Prostate gland (tissue), 2 donors: ENCODE data around the gene TUBB3. TPM values are rescaled to one million over a fixed set of nuclear protein-coding genes. Genes with fewer than 3 reads are reported as not detected.
A peak's percentile ranks its signal among the peaks of the same experiment; 100 is the strongest.

Experiments
- DNase-seq: peaks from one replicate; pipeline ENCODE4 v3.0.0-alpha.2; 2019; ENCODE audit warnings: low spot score
- H3K27ac ChIP-seq, 2 donors: fragments of 200-600 bp; sonication (generic); 2 replicates each; pipeline ENCODE4 v1.5.1; 2017 to 2019
- H3K27me3 ChIP-seq: fragments of 200-600 bp; sonication (generic); replicated peaks from 2 replicates; pipeline ENCODE4 v1.5.1; 2019; ENCODE audit not compliant: insufficient read depth
- H3K36me3 ChIP-seq, 2 donors: fragments of 200-600 bp; sonication (generic); 1 replicate in 1 of 2; 2 replicates in 1 of 2; pipeline versions ENCODE4 v1.5.1 to v1.8.1; 2017 to 2019
- H3K4me1 ChIP-seq: fragments of 200-600 bp; sonication (generic); replicated peaks from 2 replicates; pipeline ENCODE4 v1.5.1; 2019
- H3K4me3 ChIP-seq, 2 donors: fragments of 200-600 bp; sonication (generic); 2 replicates each; pipeline ENCODE4 v1.5.1; 2017 to 2019
- H3K9me3 ChIP-seq: fragments of 200-600 bp; sonication (generic); 2 replicates; pipeline ENCODE4 v1.5.1; 2017
- CTCF ChIP-seq, 4 experiments: fragments of 200-600 bp in 2 of 4; fragments of 450-650 bp in 2 of 4; sonication (generic) in 2 of 4; IDR thresholded peaks; 1 replicate in 3 of 4; 2 replicates in 1 of 4; pipeline ENCODE4 v1.5.1; 2016 to 2019; ENCODE audit warnings: antibody characterized with exemption in 4 of 4, mild to moderate bottlenecking in 2 of 4, moderate library complexity in 2 of 4
- POLR2A ChIP-seq: fragments of 450-650 bp; IDR thresholded peaks from one replicate; pipeline ENCODE4 v1.6.1; 2016; ENCODE audit warnings: antibody characterized with exemption, mild to moderate bottlenecking
- POLR2AphosphoS5 ChIP-seq: sonication (generic); formaldehyde crosslinking; IDR thresholded peaks from one replicate; pipeline ENCODE4 v1.6.1; 2017; ENCODE audit warnings: antibody characterized with exemption
- WGBS: methylation state at CpG from one replicate; pipeline ENCODE4 v1.1.5; 2018; 5-methylcytosine and 5-hydroxymethylcytosine counted together
- intact Hi-C: fragments of 100-400 bp; cut with DNase I; formaldehyde crosslinking; loops from one replicate; pipeline ENCODE4 v1.14.2; 2022
- total RNA-seq, 2 donors: library from RNA; depleted of rRNA; stranded (reverse); fragments of >200 nt; gene quantifications; one replicate each; pipeline ENCODE4 v1.1.0, GENCODE V29; 2016

The TUBB3 gene
- total RNA-seq, 2 donors from 2014 or later: 0.82 to 20.7 TPM

DNA sequence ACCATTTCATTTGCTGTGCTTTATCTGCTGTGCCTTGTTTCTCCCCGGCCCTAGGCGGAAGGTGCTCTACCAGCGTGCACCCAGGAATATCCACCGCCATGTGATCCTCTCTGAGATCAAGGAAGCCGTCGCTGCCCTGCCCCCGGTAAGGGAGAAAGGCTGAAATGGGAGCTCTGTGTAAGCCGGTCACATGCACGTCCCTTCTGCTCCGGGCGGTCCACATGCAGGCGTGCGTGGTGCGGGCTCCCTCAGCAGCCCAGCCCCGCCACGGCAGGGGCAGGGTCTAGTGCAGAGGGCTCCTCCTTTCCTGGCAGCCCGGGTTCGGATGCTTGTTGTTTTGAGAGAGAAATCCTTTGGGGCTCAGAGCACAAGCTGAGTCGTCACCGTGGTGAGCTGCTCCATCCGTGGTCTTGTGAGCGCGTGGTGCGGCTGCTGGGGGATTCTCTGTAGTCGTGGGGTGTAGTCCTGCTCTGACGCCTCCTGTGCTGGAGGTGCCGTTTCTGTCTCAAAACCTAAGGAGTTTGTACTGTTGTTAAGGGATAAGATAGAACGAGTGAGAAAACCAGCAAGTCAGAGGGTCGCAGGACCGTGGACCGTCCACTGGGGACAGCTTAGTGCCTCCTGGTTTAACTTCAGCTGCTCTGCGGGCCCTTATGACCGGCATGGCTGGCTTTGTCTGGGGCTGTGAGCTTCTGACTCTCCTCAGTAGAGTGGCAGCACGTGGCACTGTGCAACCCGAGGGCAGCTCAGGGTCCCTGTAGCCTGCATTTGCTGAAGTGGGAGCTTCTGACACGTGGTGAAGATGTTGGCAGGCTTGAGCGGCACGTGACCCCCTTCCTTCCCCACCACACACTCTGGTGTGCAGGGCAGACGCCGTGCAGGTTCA is 16.8 kb upstream of the TUBB3 start:
- DNase-seq: no peak
- 95% methylated on average over 40 of the region's 40 CpGs for WGBS

GRCh38 chr16:89907055-89907814 is 15.9 kb upstream of the TUBB3 start:
- H3K27ac ChIP-seq: no peak overlapping the region
- DNase-seq: no peak
- 97% methylated on average over 13 of the region's 13 CpGs for WGBS
- intact Hi-C loops: no loop called here
- peaks cover 5 to 11% of the 10 kb centered on the region in 2 donors for H3K36me3 ChIP-seq
- H3K27me3 ChIP-seq: no peaks in the 10 kb centered on the region
- H3K4me1 ChIP-seq: peaks cover 4% of the 10 kb centered on the region
- H3K9me3 ChIP-seq: no peaks in the 10 kb centered on the region
- TF ChIP-seq CTCF (IDR thresholded peaks at IDR 0.05) (no peak), POLR2A (no peak), POLR2AphosphoS5 (no peak)
- H3K4me3 ChIP-seq: no peak overlapping the region

More for the DNA sequence above, 16.8 kb upstream of the TUBB3 start:
- Histone ChIP-seq H3K4me1 (peaks cover 4% of the 10 kb centered on the region), H3K4me3 (no peak overlapping the region), H3K36me3 (peaks cover 5 to 11% of the 10 kb centered on the region in 2 donors), H3K27ac (no peak overlapping the region), H3K27me3 (no peaks in the 10 kb centered on the region), H3K9me3 (no peaks in the 10 kb centered on the region)
- intact Hi-C loops: no loop called here
- TF ChIP-seq POLR2A (no peak), POLR2AphosphoS5 (no peak), CTCF (IDR thresholded peaks at IDR 0.05) (no peak)

- Histone ChIP-seq H3K4me3 (no peak overlapping the region), H3K27ac (no peak overlapping the region), H3K27me3 (no peaks in the 10 kb centered on the region), H3K9me3 (no peaks in the 10 kb centered on the region), H3K4me1 (peaks cover 4% of the 10 kb centered on the region), H3K36me3 (peaks cover 5 to 11% of the 10 kb centered on the region in 2 donors)
- intact Hi-C loops: no loop called here
- DNase-seq: no peak
- 94% methylated on average over 4 of the region's 4 CpGs for WGBS
- TF ChIP-seq POLR2AphosphoS5 (no peak), CTCF (IDR thresholded peaks at IDR 0.05) (no peak), POLR2A (no peak)
These were observed 14.9 kb upstream of the TUBB3 start for GRCh38 chr16:89908236-89908635.

DNA sequence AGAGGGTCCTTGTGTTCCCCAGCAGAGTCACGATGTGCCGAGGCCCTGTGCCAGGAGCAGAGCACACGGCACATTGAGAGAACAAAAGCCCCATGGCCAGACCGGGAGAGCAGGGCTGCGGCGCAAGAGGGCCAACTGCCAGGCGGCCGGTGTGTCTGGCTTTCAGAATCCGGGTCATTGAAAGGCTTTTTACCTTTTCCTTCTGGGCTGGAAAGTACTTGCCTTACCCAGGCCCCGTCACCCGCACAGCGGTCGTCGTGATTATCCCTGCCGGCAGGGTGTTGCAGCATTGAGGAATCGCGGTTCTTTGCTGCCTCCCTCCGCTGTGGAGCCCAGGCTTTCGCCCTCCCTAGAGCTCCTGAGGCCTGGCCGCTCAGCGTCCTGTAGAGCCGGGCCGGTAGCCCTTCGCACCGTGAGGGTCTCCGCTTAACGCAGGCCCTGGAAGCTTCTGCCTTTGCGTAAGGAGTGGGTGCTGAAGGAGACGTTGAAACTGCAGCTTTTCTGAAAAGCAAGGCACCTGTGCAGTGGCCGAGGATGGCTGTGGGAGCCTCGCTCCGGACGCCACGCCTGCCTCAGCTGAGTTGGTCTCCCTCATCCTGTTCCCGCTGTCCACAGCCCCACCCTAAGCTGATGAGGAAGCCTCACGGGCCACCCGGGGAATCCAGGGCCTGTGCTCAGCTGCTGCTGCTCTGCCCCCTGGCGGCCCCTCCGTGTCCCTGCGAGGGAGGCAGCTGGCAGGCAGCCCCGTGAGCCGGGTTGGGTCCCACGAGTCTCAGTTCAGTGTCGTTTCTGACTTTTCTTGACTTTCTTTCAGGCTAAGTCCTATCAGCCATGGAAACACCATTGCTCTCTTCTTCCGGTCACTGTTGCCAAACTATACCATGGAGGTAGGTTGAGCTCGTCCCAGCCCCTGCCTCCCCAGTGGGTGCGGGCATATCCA is 13.1 kb upstream of the TUBB3 start:
- TF ChIP-seq POLR2A (no peak), POLR2AphosphoS5 (peak; percentile 75), CTCF (IDR thresholded peaks at IDR 0.05) (peak; percentile 69 to 90 (median 72))

More for the DNA sequence above, 13.1 kb upstream of the TUBB3 start:
- peaks cover 4% of the 10 kb centered on the region for H3K4me1 ChIP-seq
- DNase-seq: peak; percentile 63
- no peaks in the 10 kb centered on the region for H3K27me3 ChIP-seq
- peak overlapping the region in 1 of 2 donors; percentile 20 for H3K27ac ChIP-seq
- intact Hi-C loops: no loop called here
- peaks cover 0 to 2% of the 10 kb centered on the region in 2 donors for H3K36me3 ChIP-seq
- 55% methylated on average over 47 of the region's 47 CpGs for WGBS
- H3K9me3 ChIP-seq: no peaks in the 10 kb centered on the region
- no peak overlapping the region for H3K4me3 ChIP-seq
